ENCODE measurements around the gene FKRP. TPM values are rescaled to one million over a fixed set of nuclear protein-coding genes. Genes with fewer than 3 reads are reported as not detected.

The FKRP gene
- total RNA-seq, 4 donors from 2014 or later = 7.0 to 14.3 (median 10.5) TPM

- no peak for TF ChIP-seq CTCF (IDR thresholded peaks at IDR 0.05; ENCODE audit: low read depth)
These were observed 28.1 kb upstream of the FKRP start for GRCh38 chr19:46717716-46718143.

- TF ChIP-seq CTCF (IDR thresholded peaks at IDR 0.05; ENCODE audit: low read depth) = no peak
These were observed 27.5 kb upstream of the FKRP start for GRCh38 chr19:46718157-46718933.

GRCh38 chr19:46718934-46719622 is 26.8 kb upstream of the FKRP start:
- no peak for TF ChIP-seq CTCF (IDR thresholded peaks at IDR 0.05; ENCODE audit: low read depth)

GRCh38 chr19:46719629-46720502 is 26.0 kb upstream of the FKRP start:
- no peak for TF ChIP-seq CTCF (IDR thresholded peaks at IDR 0.05; ENCODE audit: low read depth)

- no peak for TF ChIP-seq CTCF (IDR thresholded peaks at IDR 0.05; ENCODE audit: low read depth)
These were observed 25.2 kb upstream of the FKRP start for GRCh38 chr19:46720503-46721239.

GRCh38 chr19:46721269-46722003 is 24.4 kb upstream of the FKRP start:
- no peak for TF ChIP-seq CTCF (IDR thresholded peaks at IDR 0.05; ENCODE audit: low read depth)

Measured in subcutaneous adipose tissue (tissue), 4 donors.